GM12865 (cell line): ENCODE results near the gene DVL3.

ENCODE experiments used
- DNase-seq: peaks from one replicate; pipeline ENCODE4 v3.0.0; 2010; ENCODE audit warnings: low read depth
- H3K4me3 ChIP-seq: 2 replicates; pipeline ENCODE4 v1.5.1; 2011; ENCODE audit warnings: mild to moderate bottlenecking, low read depth, low read length, control low read depth
- TF ChIP-seq, protein P1 (sequence below): IDR thresholded peaks from 2 replicates; pipeline ENCODE4 v1.5.1; 2011; ENCODE audit warnings: low read length, control low read depth, low read depth, inconsistent platforms; ENCODE audit not compliant: insufficient read depth; ENCODE audit errors: missing control alignments

Gene DVL3

DNA sequence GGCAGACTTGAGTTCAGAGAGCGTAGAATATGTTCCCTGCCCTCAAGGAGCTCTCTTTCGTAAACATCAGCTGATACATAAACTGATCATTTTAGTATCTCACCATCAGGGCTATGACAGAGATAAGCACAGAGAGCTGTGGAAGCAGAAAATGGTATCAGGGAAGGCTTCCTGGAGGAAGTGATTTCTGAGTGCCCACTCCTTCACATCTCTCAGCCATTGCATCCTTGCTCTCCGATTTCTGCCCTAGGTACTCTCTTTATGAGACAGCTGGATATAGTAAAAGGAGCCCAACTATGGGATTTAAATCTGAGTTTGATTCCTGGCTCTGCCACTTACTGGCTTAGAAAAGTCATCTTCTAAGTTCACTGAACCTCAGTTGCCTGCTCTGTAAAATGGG is 10.4 kb downstream of the DVL3 start:
- no peak for DNase-seq
- H3K4me3 ChIP-seq, result no peak overlapping the region
- TF ChIP-seq, protein P1, sequence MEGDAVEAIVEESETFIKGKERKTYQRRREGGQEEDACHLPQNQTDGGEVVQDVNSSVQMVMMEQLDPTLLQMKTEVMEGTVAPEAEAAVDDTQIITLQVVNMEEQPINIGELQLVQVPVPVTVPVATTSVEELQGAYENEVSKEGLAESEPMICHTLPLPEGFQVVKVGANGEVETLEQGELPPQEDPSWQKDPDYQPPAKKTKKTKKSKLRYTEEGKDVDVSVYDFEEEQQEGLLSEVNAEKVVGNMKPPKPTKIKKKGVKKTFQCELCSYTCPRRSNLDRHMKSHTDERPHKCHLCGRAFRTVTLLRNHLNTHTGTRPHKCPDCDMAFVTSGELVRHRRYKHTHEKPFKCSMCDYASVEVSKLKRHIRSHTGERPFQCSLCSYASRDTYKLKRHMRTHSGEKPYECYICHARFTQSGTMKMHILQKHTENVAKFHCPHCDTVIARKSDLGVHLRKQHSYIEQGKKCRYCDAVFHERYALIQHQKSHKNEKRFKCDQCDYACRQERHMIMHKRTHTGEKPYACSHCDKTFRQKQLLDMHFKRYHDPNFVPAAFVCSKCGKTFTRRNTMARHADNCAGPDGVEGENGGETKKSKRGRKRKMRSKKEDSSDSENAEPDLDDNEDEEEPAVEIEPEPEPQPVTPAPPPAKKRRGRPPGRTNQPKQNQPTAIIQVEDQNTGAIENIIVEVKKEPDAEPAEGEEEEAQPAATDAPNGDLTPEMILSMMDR, result no peak

DNA sequence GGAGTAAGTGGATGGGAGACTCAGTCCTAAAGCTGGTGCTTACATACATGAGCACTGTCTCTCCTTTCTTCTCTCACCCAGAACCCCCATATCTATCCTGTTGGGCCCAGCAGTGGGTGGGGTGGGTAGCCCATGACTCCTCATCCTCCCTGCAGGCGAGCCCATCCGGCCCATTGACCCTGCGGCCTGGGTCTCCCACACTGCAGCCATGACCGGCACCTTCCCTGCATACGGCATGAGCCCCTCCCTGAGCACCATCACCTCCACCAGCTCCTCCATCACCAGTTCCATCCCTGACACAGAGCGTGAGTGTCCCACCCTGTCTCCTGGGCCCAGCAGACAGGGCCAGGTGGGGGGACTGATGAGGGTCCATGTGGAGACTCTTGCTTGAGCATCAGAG is 11.5 kb downstream of the DVL3 start:
- no peak for DNase-seq
- H3K4me3 ChIP-seq, result no peak overlapping the region
- TF ChIP-seq, protein P1, result no peak

DNA sequence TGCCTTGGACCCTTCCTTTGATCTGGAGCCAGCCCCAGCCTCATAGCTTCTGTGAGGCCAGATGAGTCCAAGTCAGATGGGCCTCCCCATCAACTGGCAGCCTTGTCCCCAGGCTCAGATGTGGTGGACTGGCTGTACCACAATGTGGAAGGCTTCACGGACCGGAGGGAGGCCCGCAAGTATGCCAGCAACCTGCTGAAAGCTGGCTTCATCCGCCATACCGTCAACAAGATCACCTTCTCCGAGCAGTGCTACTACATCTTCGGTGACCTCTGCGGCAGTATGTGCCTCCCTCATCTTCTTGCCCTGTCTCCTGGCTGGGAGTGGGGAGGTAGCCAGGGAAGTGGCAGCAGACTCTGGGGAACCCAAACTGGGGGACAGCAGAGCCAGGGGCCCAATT is 12.6 kb downstream of the DVL3 start:
- DNase-seq, result no peak
- TF ChIP-seq, protein P1, result no peak
- no peak overlapping the region for H3K4me3 ChIP-seq

DNA sequence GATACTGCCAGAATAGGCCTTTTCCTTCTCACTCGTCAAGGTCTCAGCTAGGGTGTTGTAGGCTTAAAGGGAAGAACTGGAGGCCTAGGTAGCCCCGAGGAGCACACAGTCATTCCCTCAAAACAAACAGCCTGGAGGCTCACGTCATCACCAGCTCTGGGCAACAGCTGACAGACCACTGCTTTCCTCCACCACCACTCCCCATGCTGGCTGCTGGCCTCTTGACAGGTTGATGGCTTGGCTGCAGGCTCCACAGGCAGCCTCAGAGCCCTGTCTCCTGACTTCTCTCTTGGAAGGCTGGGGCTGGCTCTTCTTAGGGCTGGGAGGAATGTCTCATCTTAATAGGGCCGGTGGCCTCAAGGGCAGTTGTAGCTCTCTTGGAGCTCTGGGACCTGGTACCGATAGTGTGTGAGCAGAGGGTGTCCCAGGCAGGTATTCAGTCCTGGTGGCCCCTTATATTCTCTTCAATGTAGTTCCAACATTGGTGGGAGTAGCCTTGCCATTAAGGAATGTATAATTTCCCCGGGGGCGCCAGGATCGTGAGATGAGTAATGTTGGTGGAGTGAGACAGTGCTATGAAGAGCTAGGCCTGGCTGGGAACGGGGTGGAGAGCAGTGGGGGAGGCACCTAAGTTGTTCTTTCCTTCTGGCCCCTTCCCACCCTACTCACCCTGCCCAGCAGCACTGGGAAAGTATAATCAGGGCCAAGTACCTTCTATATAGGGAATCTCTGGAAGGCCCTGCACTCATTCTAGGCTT is 13.4 kb downstream of the DVL3 start:
- TF ChIP-seq, protein P1, result no peak
- no peak overlapping the region for H3K4me3 ChIP-seq
- DNase-seq, result no peak

DNA sequence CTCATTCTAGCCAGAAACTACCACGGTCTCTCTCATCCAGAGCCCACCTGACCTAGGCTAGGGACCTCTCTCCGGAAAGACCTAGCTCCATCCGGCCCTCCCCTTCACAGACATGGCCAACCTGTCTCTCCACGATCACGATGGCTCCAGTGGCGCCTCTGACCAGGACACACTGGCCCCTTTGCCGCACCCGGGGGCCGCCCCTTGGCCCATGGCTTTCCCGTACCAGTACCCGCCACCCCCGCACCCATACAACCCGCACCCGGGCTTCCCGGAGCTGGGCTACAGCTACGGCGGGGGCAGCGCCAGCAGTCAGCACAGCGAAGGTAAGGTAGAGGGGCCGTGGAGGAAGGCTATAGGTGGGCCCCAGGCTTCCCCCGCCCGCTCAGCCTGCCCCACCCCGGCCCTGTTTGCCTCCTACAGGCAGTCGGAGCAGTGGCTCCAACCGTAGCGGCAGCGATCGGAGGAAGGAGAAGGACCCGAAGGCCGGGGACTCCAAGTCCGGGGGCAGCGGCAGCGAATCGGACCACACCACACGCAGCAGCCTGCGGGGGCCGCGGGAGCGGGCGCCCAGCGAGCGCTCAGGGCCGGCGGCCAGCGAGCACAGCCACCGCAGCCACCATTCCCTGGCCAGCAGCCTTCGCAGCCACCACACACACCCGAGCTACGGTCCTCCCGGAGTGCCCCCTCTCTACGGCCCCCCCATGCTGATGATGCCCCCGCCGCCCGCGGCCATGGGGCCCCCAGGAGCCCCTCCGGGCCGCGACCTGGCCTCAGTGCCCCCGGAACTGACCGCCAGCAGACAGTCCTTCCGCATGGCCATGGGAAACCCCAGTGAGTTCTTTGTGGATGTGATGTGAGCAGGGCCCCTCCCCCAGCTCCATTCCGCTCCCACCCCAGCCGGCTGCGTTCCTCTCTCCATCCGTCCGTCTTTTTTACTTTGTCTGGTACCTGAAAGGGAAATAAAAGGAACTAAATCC is 15.0 kb downstream of the DVL3 start:
- TF ChIP-seq, protein P1, result no peak
- no peak overlapping the region for H3K4me3 ChIP-seq
- no peak for DNase-seq

DNA sequence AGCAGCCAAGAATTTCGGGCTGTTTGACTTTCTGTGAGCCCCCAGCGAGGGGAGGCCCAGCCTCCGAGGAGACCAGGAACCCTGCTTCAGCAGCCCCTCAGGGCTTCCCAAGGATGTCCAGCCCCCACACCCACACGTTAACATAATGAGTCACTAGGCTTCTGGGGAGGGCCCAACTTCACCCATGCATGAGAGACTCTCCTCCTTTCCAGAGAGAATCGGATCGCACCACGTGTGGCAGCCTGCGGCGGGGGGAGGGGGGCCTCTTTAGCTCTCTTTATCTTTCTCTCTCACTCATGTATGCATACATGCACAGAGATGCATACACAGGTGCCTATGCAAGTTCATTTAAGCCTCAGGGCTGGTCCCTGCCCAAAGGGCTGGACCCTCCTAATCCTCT is 16.4 kb downstream of the DVL3 start:
- TF ChIP-seq, protein P1, result no peak
- DNase-seq, result no peak
- H3K4me3 ChIP-seq, result no peak overlapping the region
